ENCODE data around the gene COQ2.
A peak's percentile ranks its signal among the peaks of the same experiment; 100 is the strongest.
"Not testable (repeated sequence)": the region's sequence is repeated elsewhere in the genome, so short reads cannot be mapped to it uniquely, and the experiment has no call there.

COQ2 gene

GRCh38 chr4:83284193-83285054, at the start of gene COQ2:
Gene COQ2, minus strand, starts transcription at chr4:83284798. Its CDS starts 34 bp downstream, at chr4:83284764.
- FAIRE-seq (peak; percentile 89), DNase-seq (ENCODE audit: extremely low spot score, insufficient read length, low read depth) (peak; percentile 90)

GRCh38 chr4:83331956-83332355, 47.4 kb upstream of the COQ2 start:
- no peak for FAIRE-seq
- no peak for DNase-seq (ENCODE audit: extremely low spot score, insufficient read length, low read depth)

GRCh38 chr4:83329521-83330110, 45.0 kb upstream of the COQ2 start:
- FAIRE-seq (no peak), DNase-seq (ENCODE audit: extremely low spot score, insufficient read length, low read depth) (no peak)

- no peak for DNase-seq (ENCODE audit: extremely low spot score, insufficient read length, low read depth)
- FAIRE-seq: peak; percentile 44
Measured at GRCh38 chr4:83328521-83329187, 44.1 kb upstream of the COQ2 start.

GRCh38 chr4:83326546-83326945, 41.9 kb upstream of the COQ2 start:
- FAIRE-seq (no peak), DNase-seq (ENCODE audit: extremely low spot score, insufficient read length, low read depth) (no peak)

GRCh38 chr4:83325306-83325705, 40.7 kb upstream of the COQ2 start:
- DNase-seq (ENCODE audit: extremely low spot score, insufficient read length, low read depth); FAIRE-seq: not testable (repeated sequence)

GRCh38 chr4:83323136-83323535, 38.5 kb upstream of the COQ2 start:
- no peak for FAIRE-seq

GRCh38 chr4:83320548-83320947, 36.0 kb upstream of the COQ2 start:
- no peak for FAIRE-seq
- DNase-seq (ENCODE audit: extremely low spot score, insufficient read length, low read depth): no peak

More at GRCh38 chr4:83323136-83323535, 38.5 kb upstream of the COQ2 start:
- DNase-seq (ENCODE audit: extremely low spot score, insufficient read length, low read depth): no peak

- DNase-seq (ENCODE audit: extremely low spot score, insufficient read length, low read depth): no peak
- FAIRE-seq: no peak
Measured at GRCh38 chr4:83318666-83319065, 34.1 kb upstream of the COQ2 start.

GRCh38 chr4:83317671-83318070, 33.1 kb upstream of the COQ2 start:
- DNase-seq (ENCODE audit: extremely low spot score, insufficient read length, low read depth) (no peak), FAIRE-seq (no peak)

GRCh38 chr4:83316459-83317165, 32.0 kb upstream of the COQ2 start:
- DNase-seq (ENCODE audit: extremely low spot score, insufficient read length, low read depth): no peak
- FAIRE-seq: no peak

- FAIRE-seq: no peak
- no peak for DNase-seq (ENCODE audit: extremely low spot score, insufficient read length, low read depth)
Measured at GRCh38 chr4:83315341-83315870, 30.8 kb upstream of the COQ2 start.

GRCh38 chr4:83308672-83309071, 24.1 kb upstream of the COQ2 start:
- DNase-seq (ENCODE audit: extremely low spot score, insufficient read length, low read depth) (no peak), FAIRE-seq (no peak)

- DNase-seq (ENCODE audit: extremely low spot score, insufficient read length, low read depth): no peak
- FAIRE-seq: no peak
Measured at GRCh38 chr4:83307920-83308319, 23.3 kb upstream of the COQ2 start.

GRCh38 chr4:83305187-83305586, 20.6 kb upstream of the COQ2 start:
- DNase-seq (ENCODE audit: extremely low spot score, insufficient read length, low read depth): no peak
- no peak for FAIRE-seq

- FAIRE-seq: peak; percentile 45
- DNase-seq (ENCODE audit: extremely low spot score, insufficient read length, low read depth): no peak
Measured at GRCh38 chr4:83297548-83298260, 13.1 kb upstream of the COQ2 start.

GRCh38 chr4:83293305-83294046, 8.9 kb upstream of the COQ2 start:
- DNase-seq (ENCODE audit: extremely low spot score, insufficient read length, low read depth): no peak
- no peak for FAIRE-seq

- not testable (repeated sequence) for DNase-seq (ENCODE audit: extremely low spot score, insufficient read length, low read depth); FAIRE-seq
Measured at GRCh38 chr4:83290059-83290774, 5.6 kb upstream of the COQ2 start.

Data from GM18507 (cell line).